Stomach (tissue), 9 donors: ENCODE results near the gene PWP1. TPM values are rescaled to one million over a fixed set of nuclear protein-coding genes. Genes with fewer than 3 reads are reported as not detected.

ENCODE experiments used
- DNase-seq, 2 donors: peaks; one replicate each; pipeline versions ENCODE4 v3.0.0 to v3.0.0-alpha.2; 2013 to 2019
- H3K27ac ChIP-seq, 5 donors: fragments of 200-600 bp in 4 of 5; sonication (generic) in 4 of 5; one replicate each; pipeline ENCODE4 v1.5.1; 2013 to 2019; ENCODE audit warnings: mild to moderate bottlenecking in 1 of 5, moderate library complexity in 1 of 5
- H3K27me3 ChIP-seq, 3 donors: fragments of 200-600 bp; sonication (generic); one replicate each; pipeline ENCODE4 v1.5.1; 2017 to 2019; ENCODE audit warnings: mixed run types in 1 of 3
- H3K36me3 ChIP-seq, 4 donors: fragments of 200-600 bp; sonication (generic); 1 replicate in 3 of 4; 2 replicates in 1 of 4; pipeline ENCODE4 v1.5.1; 2016 to 2019
- H3K4me1 ChIP-seq, 4 donors: fragments of 200-600 bp; sonication (generic); one replicate each; pipeline ENCODE4 v1.5.1; 2016 to 2019
- H3K4me3 ChIP-seq, 4 donors: fragments of 200-600 bp; sonication (generic) in 3 of 4; one replicate each; pipeline ENCODE4 v1.5.1; 2016 to 2019; ENCODE audit warnings: mild to moderate bottlenecking in 1 of 4
- H3K9me3 ChIP-seq, 4 donors: fragments of 200-600 bp; sonication (generic); one replicate each; pipeline ENCODE4 v1.5.1; 2016 to 2019
- EP300 ChIP-seq: sonication (generic); formaldehyde crosslinking; IDR thresholded peaks from one replicate; pipeline ENCODE4 v1.6.1; 2017; ENCODE audit warnings: antibody characterized with exemption
- POLR2A ChIP-seq, 4 donors: fragments of 450-650 bp; IDR thresholded peaks; one replicate each; pipeline ENCODE4 v1.6.1; 2016; ENCODE audit warnings: antibody characterized with exemption in 4 of 4, control low read depth in 2 of 4, mild to moderate bottlenecking in 1 of 4, moderate library complexity in 1 of 4
- POLR2AphosphoS5 ChIP-seq, 3 donors: sonication (generic); formaldehyde crosslinking; IDR thresholded peaks; one replicate each; pipeline ENCODE4 v1.6.1; 2016; ENCODE audit warnings: antibody characterized with exemption in 3 of 3
- whole genome bisulfite sequencing, 5 donors: extraction: QIAGEN DNeasy Blood & Tissue Kit in 3 of 5; methylation state at CpG; one replicate each; pipeline versions ENCODE4 v1.1.5 to v1.1.7; 2013 to 2018; 5-methylcytosine and 5-hydroxymethylcytosine counted together
- intact Hi-C: fragments of 100-400 bp; cut with DNase I; formaldehyde crosslinking; loops from one replicate; pipeline ENCODE4 v1.15.1; 2023; ENCODE audit warnings: low total_unique reads
- polyA plus RNA-seq, 3 donors: library from polyadenylated mRNA; stranded (reverse); fragments of 200-250 nt; gene quantifications; one replicate each; pipeline ENCODE4 v1.2.3, GENCODE V29; 2013
- total RNA-seq, 5 donors: library from RNA; depleted of rRNA; stranded (reverse); fragments of >200 nt; gene quantifications; one replicate each; pipeline versions ENCODE4 v1.1.0 to v1.2.3, GENCODE V29; 2014 to 2016
- TF ChIP-seq, protein P1 (sequence below), 7 experiments: fragments of 450-650 bp in 4 of 7; fragments of 200-600 bp in 3 of 7; sonication (generic) in 3 of 7; IDR thresholded peaks; one replicate each; pipeline ENCODE4 v1.5.1; 2016 to 2019; ENCODE audit warnings: antibody characterized with exemption in 7 of 7, control low read depth in 2 of 7, mild to moderate bottlenecking in 1 of 7
- donor health status: healthy with polysubstance abuse.
- donor health status: Bipolar disorder and iron deficiency.
- donor health status: healthy.

PWP1 gene
- total and polyA plus RNA-seq, 8 donors: 19.4 to 101 (median 41.2) TPM

- no peaks in the 10 kb centered on the region for H3K9me3 ChIP-seq
- 88 to 94% (median 91%) methylated on average over 7 of the region's 7 CpGs for WGBS, 5 donors
- intact Hi-C loops: no loop called here
- no peak overlapping the region for H3K4me3 ChIP-seq
- H3K36me3 ChIP-seq: no peaks in the 10 kb centered on the region
- TF ChIP-seq POLR2A (IDR thresholded peaks at IDR 0.05) (no peak), POLR2AphosphoS5 (IDR thresholded peaks at IDR 0.05) (no peak), EP300 (no peak)
- TF ChIP-seq, protein P1, sequence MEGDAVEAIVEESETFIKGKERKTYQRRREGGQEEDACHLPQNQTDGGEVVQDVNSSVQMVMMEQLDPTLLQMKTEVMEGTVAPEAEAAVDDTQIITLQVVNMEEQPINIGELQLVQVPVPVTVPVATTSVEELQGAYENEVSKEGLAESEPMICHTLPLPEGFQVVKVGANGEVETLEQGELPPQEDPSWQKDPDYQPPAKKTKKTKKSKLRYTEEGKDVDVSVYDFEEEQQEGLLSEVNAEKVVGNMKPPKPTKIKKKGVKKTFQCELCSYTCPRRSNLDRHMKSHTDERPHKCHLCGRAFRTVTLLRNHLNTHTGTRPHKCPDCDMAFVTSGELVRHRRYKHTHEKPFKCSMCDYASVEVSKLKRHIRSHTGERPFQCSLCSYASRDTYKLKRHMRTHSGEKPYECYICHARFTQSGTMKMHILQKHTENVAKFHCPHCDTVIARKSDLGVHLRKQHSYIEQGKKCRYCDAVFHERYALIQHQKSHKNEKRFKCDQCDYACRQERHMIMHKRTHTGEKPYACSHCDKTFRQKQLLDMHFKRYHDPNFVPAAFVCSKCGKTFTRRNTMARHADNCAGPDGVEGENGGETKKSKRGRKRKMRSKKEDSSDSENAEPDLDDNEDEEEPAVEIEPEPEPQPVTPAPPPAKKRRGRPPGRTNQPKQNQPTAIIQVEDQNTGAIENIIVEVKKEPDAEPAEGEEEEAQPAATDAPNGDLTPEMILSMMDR (IDR thresholded peaks at IDR 0.05): no peak
- H3K27ac ChIP-seq: no peak overlapping the region
- peaks cover 0 to 19% (median 0%) of the 10 kb centered on the region in 3 donors for H3K27me3 ChIP-seq
- no peaks in the 10 kb centered on the region for H3K4me1 ChIP-seq
- DNase-seq: no peak
Measured at GRCh38 chr12:107646436-107646835, 39.2 kb upstream of the PWP1 start.

- DNase-seq: peak in 1 of 2 donors; percentile 83
- H3K4me3 ChIP-seq: no peak overlapping the region
- no peaks in the 10 kb centered on the region for H3K4me1 ChIP-seq
- intact Hi-C loops: no loop called here
- TF ChIP-seq POLR2A (IDR thresholded peaks at IDR 0.05) (no peak), EP300 (no peak), POLR2AphosphoS5 (IDR thresholded peaks at IDR 0.05) (no peak)
- TF ChIP-seq, protein P1 (IDR thresholded peaks at IDR 0.05): no peak
- H3K36me3 ChIP-seq: no peaks in the 10 kb centered on the region
- H3K27me3 ChIP-seq: peaks cover 0 to 23% (median 0%) of the 10 kb centered on the region in 3 donors
- no peaks in the 10 kb centered on the region for H3K9me3 ChIP-seq
- H3K27ac ChIP-seq: no peak overlapping the region
- 33 to 59% (median 52%) methylated on average over 4 of the region's 4 CpGs for WGBS, 5 donors
Measured at GRCh38 chr12:107649661-107650061, 35.9 kb upstream of the PWP1 start.

GRCh38 chr12:107650977-107651376 is 34.6 kb upstream of the PWP1 start:
- no peaks in the 10 kb centered on the region for H3K36me3 ChIP-seq
- no peaks in the 10 kb centered on the region for H3K4me1 ChIP-seq
- no peak overlapping the region for H3K4me3 ChIP-seq
- peaks cover 0 to 15% (median 0%) of the 10 kb centered on the region in 3 donors for H3K27me3 ChIP-seq
- H3K27ac ChIP-seq: no peak overlapping the region
- 58 to 83% (median 76%) methylated on average over 10 of the region's 10 CpGs for WGBS, 5 donors
- no peak for DNase-seq
- no peak for TF ChIP-seq POLR2A (IDR thresholded peaks at IDR 0.05)
- TF ChIP-seq, protein P1 (IDR thresholded peaks at IDR 0.05): no peak
- TF ChIP-seq EP300: no peak
- no peak for TF ChIP-seq POLR2AphosphoS5 (IDR thresholded peaks at IDR 0.05)
- no peaks in the 10 kb centered on the region for H3K9me3 ChIP-seq
- intact Hi-C loops: no loop called here

DNA sequence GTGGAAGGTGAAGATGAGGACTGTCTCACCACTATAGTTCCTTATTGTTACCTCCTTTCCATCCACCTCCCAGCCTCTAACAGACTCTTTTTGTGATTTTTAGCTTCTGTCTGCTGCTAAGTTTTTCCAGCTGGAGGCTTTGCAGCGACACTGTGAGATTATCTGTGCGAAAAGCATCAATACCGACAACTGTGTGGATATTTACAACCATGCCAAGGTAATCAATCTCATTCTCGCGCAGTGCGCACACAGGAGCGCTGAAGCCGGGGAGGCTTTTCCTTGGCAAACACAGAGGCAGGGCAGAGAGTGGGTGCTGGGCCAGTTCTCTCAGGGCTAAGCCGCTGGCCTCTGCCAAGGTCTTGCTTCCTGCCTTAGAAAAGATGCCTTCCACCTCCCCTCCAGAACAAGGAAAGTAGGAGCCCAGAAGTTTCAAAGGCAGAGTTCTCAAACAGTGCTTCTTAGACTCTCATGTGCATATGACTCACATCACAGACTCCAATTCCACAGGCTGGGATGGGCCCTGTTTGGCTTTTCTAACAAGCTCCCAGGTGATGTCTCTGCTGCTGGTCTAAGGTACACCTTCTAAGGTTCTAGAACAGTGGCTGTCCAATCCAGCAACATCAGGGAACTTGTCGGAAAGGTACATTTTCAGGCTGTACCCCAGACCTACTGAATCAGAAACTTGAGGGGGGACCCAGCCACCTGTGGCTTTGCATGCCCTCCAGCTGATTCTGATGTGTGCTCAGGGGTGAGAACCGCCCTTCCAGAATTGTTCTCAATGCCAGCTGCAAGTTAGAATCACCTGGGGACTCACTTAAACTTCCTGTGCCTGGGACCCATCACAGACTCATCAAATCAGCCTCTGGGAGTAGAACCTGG is 33.8 kb upstream of the PWP1 start:
- Histone ChIP-seq H3K4me1 (no peaks in the 10 kb centered on the region), H3K27me3 (peaks cover 0 to 13% (median 0%) of the 10 kb centered on the region in 3 donors), H3K9me3 (no peaks in the 10 kb centered on the region), H3K4me3 (no peak overlapping the region), H3K36me3 (no peaks in the 10 kb centered on the region), H3K27ac (no peak overlapping the region)
- DNase-seq: no peak
- WGBS, 5 donors: 45 to 65% (median 53%) methylated on average over 11 of the region's 11 CpGs
- intact Hi-C loops: no loop called here
- no peak for TF ChIP-seq POLR2A (IDR thresholded peaks at IDR 0.05)
- TF ChIP-seq EP300: no peak
- TF ChIP-seq POLR2AphosphoS5 (IDR thresholded peaks at IDR 0.05): no peak
- TF ChIP-seq, protein P1 (IDR thresholded peaks at IDR 0.05): no peak
